ENCODE measurements around the gene ZBTB45. TPM values are rescaled to one million over a fixed set of nuclear protein-coding genes. Genes with fewer than 3 reads are reported as not detected.
"Not testable (repeated sequence)": the region's sequence is repeated elsewhere in the genome, so short reads cannot be mapped to it uniquely, and the experiment has no call there.

The ZBTB45 gene
- total RNA-seq, 2 donors from 2014 or later = 7.0 to 8.2 TPM

DNA sequence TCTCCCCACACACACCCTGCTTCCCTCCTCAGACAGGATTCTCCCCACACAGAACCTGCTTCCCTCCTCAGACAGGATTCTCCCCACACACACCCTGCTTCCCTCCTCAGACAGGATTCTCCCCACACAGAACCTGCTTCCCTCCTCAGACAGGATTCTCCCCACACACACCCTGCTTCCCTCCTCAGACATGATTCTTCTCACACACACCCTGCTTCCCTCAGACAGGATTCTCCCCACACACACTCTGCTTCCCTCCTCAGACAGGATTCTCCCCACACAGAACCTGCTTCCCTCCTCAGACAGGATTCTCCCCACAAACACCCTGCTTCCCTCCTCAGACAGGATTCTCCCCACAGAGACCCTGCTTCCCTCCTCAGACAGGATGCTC, 19.6 kb upstream of the ZBTB45 start:
- not testable (repeated sequence) for H3K36me3 Mint-ChIP-seq (ENCODE audit: low read depth); H3K9me3 ChIP-seq (ENCODE audit: control insufficient read depth, low read length, poor library complexity, severe bottlenecking); DNase-seq; H3K27me3 Mint-ChIP-seq; ATAC-seq
- Mint-ChIP-seq H3K27ac (peak overlapping the region; percentile 14), H3K4me1 (peaks cover 17% of the 10 kb centered on the region), H3K4me3 (peak overlapping the region; percentile 82)

DNA sequence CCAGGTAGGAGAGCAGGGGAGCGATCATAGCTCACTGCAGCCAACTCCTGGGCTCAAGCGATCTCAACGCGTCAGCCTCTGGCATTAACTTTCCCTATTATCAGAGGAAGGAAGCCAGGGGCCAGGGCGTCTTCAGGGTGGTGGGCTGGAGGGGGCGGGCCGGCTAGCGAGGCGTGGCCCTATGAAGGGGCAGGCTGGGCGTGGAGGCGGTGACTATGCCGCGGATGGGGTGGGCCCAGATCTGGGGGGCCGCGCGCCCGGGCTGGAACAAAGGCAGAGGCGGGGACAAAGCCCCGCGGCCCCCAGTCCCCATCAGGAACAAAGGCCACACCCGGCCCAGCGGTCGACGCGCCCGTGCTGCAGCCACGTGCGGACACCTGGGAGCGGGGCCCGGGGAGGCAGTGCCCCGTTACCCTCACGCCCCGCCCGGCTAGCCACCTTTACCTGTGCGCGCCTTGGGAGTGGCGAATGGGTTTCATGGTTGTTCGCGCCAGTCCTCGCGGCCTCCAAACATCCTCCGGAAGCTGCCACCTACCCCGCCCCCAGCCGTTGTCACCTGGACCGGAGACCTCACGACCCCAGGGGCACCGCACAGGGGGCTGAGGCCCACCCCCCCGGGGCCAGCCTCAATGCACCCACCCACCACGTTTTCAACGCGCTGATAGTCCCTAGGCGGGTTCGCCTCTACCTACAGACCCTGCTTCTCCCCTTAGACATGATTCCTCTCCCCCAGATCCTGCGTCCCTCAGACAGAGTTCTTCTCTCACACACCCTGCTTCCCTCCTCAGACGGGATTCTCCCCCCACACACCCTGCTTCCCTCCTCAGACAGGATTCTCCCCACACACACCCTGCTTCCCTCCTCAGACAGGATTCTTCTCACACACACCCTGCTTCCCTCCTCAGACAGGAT, 18.9 kb upstream of the ZBTB45 start:
- peaks cover 10% of the 10 kb centered on the region for H3K4me1 Mint-ChIP-seq
- ATAC-seq (peak; percentile 78), DNase-seq (peak in 1 of 3 donors; percentile 11)
- peaks cover 2% of the 10 kb centered on the region for H3K36me3 Mint-ChIP-seq (ENCODE audit: low read depth)
- peak overlapping the region; percentile 82 for H3K4me3 Mint-ChIP-seq
- peak overlapping the region; percentile 14 for H3K27ac Mint-ChIP-seq
- H3K27me3 Mint-ChIP-seq = no peaks in the 10 kb centered on the region
- no peaks in the 10 kb centered on the region for H3K9me3 ChIP-seq (ENCODE audit: control insufficient read depth, low read length, poor library complexity, severe bottlenecking)

DNA sequence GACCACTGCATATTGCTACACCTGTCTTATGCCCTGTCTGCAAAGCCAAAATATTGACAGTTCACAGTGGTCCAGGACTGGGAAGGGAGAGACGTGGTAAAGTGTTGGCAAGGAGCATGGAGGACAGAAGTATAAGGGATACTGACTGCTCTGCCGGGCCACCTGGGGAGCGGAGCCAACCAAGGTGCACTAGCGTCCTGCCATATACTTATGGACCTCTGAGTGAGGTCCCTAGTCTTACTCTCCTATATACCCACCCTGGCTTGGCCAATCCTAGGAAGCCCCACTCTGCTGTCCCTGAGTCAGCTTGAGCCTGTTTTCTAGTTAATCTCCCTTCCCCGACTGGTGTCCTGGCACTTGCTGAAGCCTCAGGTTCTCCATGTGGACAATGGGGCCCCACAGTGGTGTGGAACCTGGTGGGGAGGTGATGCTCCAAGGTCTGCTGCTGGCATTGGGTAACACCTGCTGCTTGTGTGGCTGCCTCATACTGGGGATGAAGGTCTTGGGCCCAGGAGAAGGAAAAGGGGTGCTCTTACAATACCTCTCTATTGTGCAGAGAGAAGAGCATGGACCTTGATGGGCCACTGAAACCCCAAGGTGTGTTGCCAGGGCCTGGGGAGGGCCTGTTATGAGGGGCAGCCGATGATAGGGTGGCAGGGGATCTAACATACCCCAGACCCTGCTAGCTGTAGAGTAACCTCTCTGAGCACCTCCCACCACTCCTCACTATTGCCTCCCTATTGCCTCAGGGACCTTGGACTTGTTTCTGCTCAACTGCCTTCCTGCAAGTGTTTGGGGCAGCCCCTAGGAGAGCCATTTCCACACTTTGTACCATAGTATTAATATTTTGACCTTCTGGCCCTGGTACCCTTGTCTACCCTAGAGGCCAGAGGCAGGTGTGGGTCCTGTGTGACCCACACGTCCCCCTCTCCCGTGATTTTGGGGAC, 17.5 kb upstream of the ZBTB45 start:
- ATAC-seq (no peak), DNase-seq (no peak)
- Mint-ChIP-seq H3K36me3 (ENCODE audit: low read depth) (peaks cover 2% of the 10 kb centered on the region), H3K4me3 (peak overlapping the region; percentile 41), H3K27me3 (no peaks in the 10 kb centered on the region), H3K27ac (peak overlapping the region; percentile 51), H3K4me1 (peaks cover 9% of the 10 kb centered on the region)
- H3K9me3 ChIP-seq (ENCODE audit: control insufficient read depth, low read length, poor library complexity, severe bottlenecking) = no peaks in the 10 kb centered on the region

DNA sequence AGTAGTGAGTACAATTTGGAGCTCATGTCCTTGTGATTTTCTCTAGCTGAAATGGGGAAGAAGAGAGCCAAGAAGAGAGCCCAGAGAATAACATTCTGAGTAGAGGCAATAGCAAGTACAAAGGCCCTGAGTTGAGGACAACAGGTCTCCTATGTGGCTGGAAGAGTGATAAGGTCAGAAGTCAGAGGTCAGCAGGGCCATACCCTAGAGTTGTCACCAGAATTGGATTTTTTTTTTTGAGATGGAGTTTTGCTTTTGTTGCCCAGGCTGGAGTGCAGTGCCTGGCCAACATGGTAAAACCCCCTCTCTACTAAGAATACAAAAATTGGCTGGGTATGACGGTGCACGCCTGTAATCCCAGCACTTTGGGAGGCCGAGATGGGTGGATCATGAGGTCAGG, 16.2 kb upstream of the ZBTB45 start:
- no peak overlapping the region for H3K4me3 Mint-ChIP-seq
- H3K27ac Mint-ChIP-seq = no peak overlapping the region
- DNase-seq (no peak), ATAC-seq (no peak)
- H3K4me1 Mint-ChIP-seq = peaks cover 9% of the 10 kb centered on the region
- no peaks in the 10 kb centered on the region for H3K9me3 ChIP-seq (ENCODE audit: control insufficient read depth, low read length, poor library complexity, severe bottlenecking)
- H3K27me3 Mint-ChIP-seq = no peaks in the 10 kb centered on the region
- peaks cover 2% of the 10 kb centered on the region for H3K36me3 Mint-ChIP-seq (ENCODE audit: low read depth)

DNA sequence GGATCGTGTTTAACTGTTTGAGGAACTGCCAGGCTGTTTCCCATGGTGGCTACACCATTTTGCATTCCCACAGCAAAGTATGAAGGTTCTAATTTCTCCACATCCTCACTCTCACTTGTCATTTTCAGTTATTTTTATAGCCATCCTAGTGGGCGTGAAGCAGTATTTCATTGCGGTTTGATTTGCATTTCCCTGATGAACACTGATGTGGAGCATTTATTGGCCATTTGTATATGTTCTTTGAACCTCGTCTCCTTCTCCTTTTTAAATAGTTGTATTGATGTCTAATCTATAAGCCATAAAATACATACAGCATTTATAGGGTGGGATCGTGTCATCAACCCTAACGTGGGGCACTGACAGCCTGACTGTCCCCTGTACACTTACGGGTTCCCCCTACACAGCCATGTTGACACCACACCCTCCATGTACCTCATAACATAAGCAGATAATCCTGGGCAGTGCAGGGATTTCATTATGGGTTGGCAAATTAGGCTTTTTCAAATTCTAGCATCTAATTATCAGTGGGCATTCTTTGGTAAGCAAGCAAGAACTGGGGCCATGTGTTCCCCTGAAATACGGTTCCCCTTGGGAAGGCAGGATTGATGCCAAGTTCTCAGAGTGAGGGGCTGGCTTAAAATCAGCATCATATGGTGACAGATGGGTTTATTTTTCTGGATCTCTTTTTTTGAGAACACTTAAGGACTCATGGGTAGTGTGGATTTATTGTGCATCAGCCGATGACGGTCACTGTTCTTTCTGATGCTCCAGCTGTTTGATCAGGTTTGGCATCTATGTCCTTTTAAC, 11.6 kb upstream of the ZBTB45 start:
- no peak overlapping the region for H3K4me3 Mint-ChIP-seq
- H3K4me1 Mint-ChIP-seq = peaks cover 2% of the 10 kb centered on the region
- H3K27ac Mint-ChIP-seq = no peak overlapping the region
- no peaks in the 10 kb centered on the region for H3K27me3 Mint-ChIP-seq
- ATAC-seq (no peak), DNase-seq (no peak)
- H3K9me3 ChIP-seq (ENCODE audit: control insufficient read depth, low read length, poor library complexity, severe bottlenecking) = no peaks in the 10 kb centered on the region
- peaks cover 2% of the 10 kb centered on the region for H3K36me3 Mint-ChIP-seq (ENCODE audit: low read depth)

DNA sequence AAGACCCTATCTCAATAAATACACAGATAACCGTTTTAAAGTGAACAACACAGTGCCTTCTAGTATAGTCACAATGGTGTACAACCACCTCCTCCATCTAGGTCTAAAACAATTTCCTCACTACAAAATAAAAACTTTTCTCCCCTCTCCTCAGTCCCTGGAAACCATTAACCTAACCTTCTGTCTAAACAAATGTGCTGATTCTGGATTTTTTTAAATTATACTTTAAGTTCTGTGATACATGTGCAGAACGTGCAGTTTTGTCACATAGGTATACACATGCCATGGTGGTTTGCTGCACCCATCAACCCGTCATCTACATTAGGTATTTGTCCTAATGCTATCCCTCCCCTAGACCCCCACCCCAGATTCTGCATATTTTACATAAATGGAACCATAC, 9.8 kb upstream of the ZBTB45 start:
- Mint-ChIP-seq H3K36me3 (ENCODE audit: low read depth) (no peaks in the 10 kb centered on the region), H3K4me1 (no peaks in the 10 kb centered on the region), H3K4me3 (no peak overlapping the region), H3K27me3 (no peaks in the 10 kb centered on the region), H3K27ac (no peak overlapping the region)
- H3K9me3 ChIP-seq (ENCODE audit: control insufficient read depth, low read length, poor library complexity, severe bottlenecking) = no peaks in the 10 kb centered on the region
- ATAC-seq (no peak), DNase-seq (no peak)

DNA sequence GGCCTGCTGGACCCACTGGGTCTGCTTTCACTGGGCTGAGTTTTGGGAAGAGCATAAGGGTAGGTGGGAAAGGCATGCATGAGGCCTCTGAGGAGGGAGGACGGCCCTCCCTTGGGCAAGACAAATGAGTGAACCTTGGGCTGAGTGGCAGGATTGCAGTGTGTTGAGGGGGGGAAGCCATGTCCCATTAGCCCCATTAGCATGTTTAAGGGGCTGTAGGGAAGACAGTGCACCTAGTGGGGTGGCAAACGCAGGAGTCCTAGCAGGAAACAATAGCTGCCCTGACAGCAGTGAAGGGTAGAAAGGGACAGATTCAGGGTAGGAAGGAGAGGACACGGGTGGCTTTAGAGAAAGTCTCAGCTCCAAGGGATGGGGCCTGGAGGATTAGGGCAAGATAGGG, 3.1 kb upstream of the ZBTB45 start:
- no peak for DNase-seq
- H3K9me3 ChIP-seq (ENCODE audit: control insufficient read depth, low read length, poor library complexity, severe bottlenecking) = no peaks in the 10 kb centered on the region
- no peak overlapping the region for H3K4me3 Mint-ChIP-seq
- no peak overlapping the region for H3K27ac Mint-ChIP-seq
- H3K27me3 Mint-ChIP-seq = no peaks in the 10 kb centered on the region
- H3K36me3 Mint-ChIP-seq (ENCODE audit: low read depth) = peaks cover 2% of the 10 kb centered on the region
- no peak for ATAC-seq
- peaks cover 25% of the 10 kb centered on the region for H3K4me1 Mint-ChIP-seq

DNA sequence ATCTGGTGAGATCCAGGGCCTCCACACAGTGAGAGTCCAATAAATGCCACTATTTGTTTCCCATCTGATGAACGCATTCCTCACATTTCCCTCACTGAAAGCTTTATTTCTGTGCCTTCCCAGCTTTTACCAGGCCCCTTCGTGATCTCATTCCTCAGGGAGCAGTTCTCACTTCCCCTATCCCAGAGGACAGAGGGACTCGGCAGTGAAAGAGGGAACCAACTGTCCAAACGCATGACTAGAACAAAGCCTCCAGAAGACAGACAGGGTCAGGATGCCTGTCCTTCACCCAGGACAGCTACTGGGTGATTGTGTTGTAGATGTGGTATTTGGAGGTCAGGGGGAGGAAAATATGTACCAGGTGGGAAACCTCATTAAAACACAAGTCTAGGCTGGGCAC, 2.0 kb upstream of the ZBTB45 start:
- H3K9me3 ChIP-seq (ENCODE audit: control insufficient read depth, low read length, poor library complexity, severe bottlenecking) = no peaks in the 10 kb centered on the region
- Mint-ChIP-seq H3K4me3 (no peak overlapping the region), H3K36me3 (ENCODE audit: low read depth) (peaks cover 2% of the 10 kb centered on the region), H3K4me1 (peaks cover 25% of the 10 kb centered on the region), H3K27ac (no peak overlapping the region), H3K27me3 (no peaks in the 10 kb centered on the region)
- ATAC-seq (no peak), DNase-seq (no peak)

DNA sequence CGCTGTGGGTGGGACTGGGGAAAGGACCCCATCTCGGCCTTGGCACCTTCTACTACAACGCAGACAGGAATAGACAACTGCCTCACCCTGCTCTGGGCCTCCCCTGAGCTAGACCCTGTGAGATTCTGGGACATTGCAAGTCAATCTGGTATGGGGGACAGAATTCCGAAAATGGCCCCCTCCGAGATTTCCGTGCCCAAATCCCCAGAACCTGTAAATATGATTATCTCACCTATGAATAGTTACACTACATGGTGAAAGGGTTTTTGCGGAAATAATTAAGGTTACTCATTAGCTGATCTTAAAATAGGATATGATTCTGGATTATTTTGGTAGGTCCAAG, 618 bp upstream of the ZBTB45 start:
- H3K36me3 Mint-ChIP-seq (ENCODE audit: low read depth) = peaks cover 2% of the 10 kb centered on the region
- ATAC-seq = no peak
- peak overlapping the region; percentile 96 for H3K27ac Mint-ChIP-seq
- peak overlapping the region; percentile 97 for H3K4me3 Mint-ChIP-seq
- DNase-seq = no peak
- H3K9me3 ChIP-seq (ENCODE audit: control insufficient read depth, low read length, poor library complexity, severe bottlenecking) = no peaks in the 10 kb centered on the region
- H3K27me3 Mint-ChIP-seq = no peaks in the 10 kb centered on the region
- H3K4me1 Mint-ChIP-seq = peaks cover 32% of the 10 kb centered on the region

DNA sequence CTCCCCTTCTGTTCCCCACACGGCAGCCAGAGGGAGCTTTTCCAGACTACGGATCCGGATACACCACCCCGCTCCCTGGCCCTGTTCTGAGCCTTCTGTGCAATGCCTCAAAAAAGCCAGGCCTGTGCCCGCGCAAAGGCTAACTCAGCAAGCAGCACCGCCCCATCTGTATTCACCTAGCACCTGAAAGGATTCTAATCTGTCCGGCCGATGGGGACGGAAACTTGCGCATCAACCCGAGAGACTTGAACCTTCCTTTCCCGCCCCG, 589 bp downstream of the ZBTB45 start:
- no peaks in the 10 kb centered on the region for H3K27me3 Mint-ChIP-seq
- ATAC-seq (peak; percentile 17), DNase-seq (peak; percentile 30 to 32 (median 31))
- no peaks in the 10 kb centered on the region for H3K9me3 ChIP-seq (ENCODE audit: control insufficient read depth, low read length, poor library complexity, severe bottlenecking)
- H3K4me3 Mint-ChIP-seq = peak overlapping the region; percentile 97
- peaks cover 36% of the 10 kb centered on the region for H3K4me1 Mint-ChIP-seq
- H3K27ac Mint-ChIP-seq = peak overlapping the region; percentile 96
- H3K36me3 Mint-ChIP-seq (ENCODE audit: low read depth) = peaks cover 2% of the 10 kb centered on the region

DNA sequence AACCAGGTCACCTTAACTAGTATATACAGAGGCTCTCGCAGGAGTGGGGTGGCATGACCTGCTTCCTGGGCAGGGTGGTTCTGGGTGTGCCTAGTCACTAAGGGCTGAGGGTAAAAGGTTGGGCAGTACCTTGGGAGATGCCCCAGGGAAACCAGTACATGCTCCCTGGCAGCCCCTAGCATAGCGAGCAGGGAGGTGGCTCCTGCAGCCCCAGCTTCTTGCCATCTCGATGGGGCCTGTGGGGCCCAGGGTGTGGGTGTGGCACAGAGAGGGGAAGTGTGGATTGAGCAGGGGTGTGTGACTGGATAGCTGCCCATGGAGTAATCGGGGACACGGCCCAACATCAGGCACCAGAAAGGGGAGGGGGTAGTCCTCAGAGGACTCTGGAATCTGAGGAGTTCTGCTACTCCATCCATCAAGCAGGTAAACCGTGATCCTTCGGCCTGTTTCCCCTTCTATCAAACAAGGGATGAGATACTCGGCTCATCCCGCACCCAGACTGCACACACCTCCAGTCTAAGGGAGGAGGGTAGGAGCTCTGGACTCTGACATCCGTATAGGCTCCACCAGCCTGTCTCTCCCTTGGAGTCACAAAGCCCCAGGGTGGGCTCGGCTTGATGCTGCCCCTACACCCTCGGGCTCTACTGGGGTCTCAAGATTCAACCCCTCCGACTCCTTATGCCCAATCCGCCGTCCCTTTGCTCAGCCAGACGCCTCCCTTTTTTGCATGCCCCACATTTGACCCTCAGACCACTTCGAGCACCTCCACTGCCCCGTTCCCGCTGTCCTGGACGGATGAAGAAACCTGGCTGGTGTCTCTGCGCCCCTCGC, 1.1 kb downstream of the ZBTB45 start:
- Mint-ChIP-seq H3K4me1 (peaks cover 39% of the 10 kb centered on the region), H3K4me3 (peak overlapping the region; percentile 97), H3K27me3 (no peaks in the 10 kb centered on the region), H3K27ac (peak overlapping the region; percentile 96), H3K36me3 (ENCODE audit: low read depth) (peaks cover 2% of the 10 kb centered on the region)
- DNase-seq (no peak), ATAC-seq (no peak)
- no peaks in the 10 kb centered on the region for H3K9me3 ChIP-seq (ENCODE audit: control insufficient read depth, low read length, poor library complexity, severe bottlenecking)

DNA sequence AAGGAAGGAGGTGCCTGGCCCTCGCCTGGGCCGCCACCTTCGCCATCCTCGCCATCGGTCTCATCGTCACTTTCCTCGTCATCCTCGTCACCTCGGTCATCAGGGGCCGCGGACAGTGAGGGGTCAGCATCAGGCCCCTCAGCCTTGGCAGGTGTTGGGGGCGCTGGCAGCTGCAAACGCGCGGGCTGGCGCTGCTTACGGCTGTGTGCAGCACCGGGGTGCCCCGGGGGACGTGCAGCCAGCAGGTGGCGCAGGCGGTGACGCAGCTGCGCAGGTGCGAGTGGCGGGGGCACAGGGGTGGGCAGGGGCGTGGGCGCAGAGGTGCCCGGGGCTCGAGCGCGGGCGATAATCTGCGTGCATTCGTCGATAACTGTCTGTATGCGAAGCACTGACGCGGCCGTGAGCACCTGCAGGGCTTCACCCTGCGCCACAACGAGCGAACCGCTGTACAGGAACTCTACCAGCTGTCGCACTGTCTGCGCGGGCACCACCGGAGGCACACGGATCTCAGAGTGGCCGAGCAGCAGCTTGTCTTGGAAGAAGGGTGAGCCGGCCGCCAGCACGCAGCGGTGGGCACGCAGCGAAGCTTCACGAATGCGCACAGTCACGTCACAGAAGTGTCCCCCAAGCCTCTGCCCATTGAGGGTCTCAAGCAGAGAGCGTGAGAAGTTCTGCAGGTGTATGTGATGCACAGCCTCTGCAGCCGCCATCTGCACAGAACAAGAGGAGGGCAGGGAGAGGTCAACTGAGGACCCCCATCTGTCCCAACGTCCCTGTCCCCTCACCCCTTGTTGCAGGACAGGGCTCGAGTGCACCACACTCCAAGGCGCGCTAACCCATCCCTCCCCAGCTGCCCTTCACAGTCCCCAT, 2.4 kb downstream of the ZBTB45 start:
- H3K36me3 Mint-ChIP-seq (ENCODE audit: low read depth) = peaks cover 2% of the 10 kb centered on the region
- no peak overlapping the region for H3K27ac Mint-ChIP-seq
- no peak for DNase-seq
- no peak overlapping the region for H3K4me3 Mint-ChIP-seq
- no peaks in the 10 kb centered on the region for H3K9me3 ChIP-seq (ENCODE audit: control insufficient read depth, low read length, poor library complexity, severe bottlenecking)
- ATAC-seq = no peak
- H3K27me3 Mint-ChIP-seq = no peaks in the 10 kb centered on the region
- peaks cover 39% of the 10 kb centered on the region for H3K4me1 Mint-ChIP-seq

Measured in T-helper 17 cell (primary cell).